Measurements from ENCODE around the gene SPEF1.
"Not testable (repeated sequence)": the region's sequence is repeated elsewhere in the genome, so short reads cannot be mapped to it uniquely, and the experiment has no call there.

SPEF1 gene

GRCh38 chr20:3796477-3797225 lies 15.4 kb upstream of the SPEF1 start:
- no peak for DNase-seq (ENCODE audit: low read depth)
- TF ChIP-seq CTCF (IDR thresholded peaks at IDR 0.05; ENCODE audit: insufficient read depth, low read depth, low read length, missing control alignments) = no peak
- H3K4me3 ChIP-seq (ENCODE audit: low read length) = peak overlapping the region; percentile 66

DNA sequence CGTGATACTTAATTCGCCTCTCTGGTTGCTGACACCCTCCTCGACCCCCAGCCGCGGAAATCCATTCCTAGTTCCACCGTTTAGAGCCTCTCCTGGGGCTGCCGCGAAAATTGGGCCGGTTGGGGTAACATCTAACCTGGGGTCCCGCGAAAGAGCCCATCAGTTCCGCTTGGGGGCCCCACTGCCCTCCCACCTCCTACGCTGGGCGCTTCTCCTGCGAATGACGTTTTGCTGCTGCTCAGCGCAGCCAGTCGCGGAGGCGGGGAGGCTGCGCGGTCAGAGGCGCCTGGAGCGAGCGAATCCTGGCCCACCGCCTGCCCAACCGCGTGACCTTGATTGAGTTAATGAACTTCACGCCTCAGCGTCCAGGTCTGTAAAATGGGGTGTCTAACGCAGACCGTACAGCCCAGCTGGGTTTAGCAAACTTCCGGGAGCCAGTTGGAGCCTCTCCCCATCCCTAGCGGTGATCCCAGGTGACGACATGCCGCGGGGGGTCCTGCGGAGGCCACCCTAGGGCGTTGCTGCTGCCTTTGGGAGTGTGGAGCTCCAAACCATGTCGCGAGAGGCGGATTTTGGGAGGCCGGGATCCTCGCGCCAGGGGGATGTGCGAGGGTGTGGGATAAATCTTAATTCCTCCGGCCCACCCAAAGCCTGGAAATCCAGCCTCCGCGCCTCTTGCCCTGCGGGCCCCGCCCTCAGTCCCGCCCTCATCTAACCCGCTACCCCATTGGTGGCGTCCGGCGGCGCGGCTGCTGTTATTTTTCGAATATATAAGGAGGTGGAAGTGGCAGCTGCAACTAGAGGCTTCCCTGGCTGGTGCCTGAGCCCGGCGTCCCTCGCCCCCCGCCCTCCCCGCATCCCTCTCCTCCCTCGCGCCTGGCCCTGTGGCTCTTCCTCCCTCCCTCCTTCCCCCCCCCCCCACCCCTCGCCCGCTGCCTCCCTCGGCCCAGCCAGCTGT lies 14.5 kb upstream of the SPEF1 start, which contains the start of gene CDC25B:
Gene CDC25B (plus strand): TSS at position 800 of the 958 bp plus-strand sequence. CDS start 222 bp downstream, outside the sequence.
- peak within 1 kb of the TSS; percentile 66 for H3K4me3 ChIP-seq (ENCODE audit: low read length)
- TF ChIP-seq CTCF (IDR thresholded peaks at IDR 0.05; ENCODE audit: insufficient read depth, low read depth, low read length, missing control alignments) = peak; percentile 34
- peak; percentile 88 for DNase-seq (ENCODE audit: low read depth)

DNA sequence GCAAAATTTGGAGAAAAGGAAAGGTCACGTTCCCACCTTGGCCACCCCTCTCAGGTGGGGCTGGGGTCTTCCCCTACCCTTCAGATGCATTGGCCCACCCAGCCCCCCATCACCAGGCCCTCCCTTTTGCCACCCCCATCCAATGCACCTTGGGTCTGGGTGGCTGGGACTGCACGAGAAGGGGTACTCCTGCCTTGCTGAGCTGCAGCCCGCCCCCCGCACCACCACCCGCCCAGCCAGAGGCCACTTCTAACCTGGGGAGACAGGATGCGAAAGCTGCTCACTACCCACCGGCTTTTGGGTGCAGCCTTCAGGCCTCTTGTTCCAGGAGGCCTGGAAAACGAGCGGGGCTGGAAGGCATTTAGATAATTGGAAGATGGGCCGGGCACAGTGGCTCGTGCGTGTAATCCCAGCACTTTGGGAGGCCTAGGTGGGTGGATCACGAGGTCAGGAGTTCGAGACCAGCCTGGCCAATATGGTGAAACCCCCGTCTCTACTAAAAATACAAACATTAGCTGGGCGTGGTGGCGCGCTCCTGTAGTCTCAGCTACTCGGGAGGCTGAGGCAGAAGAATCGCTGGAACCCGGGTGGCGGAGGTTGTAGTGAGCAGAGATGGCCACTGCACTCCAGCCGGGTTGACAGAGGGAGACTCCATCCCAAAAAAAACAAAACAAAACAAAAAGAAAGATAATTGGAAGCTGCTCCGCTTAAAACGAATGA lies 13.6 kb upstream of the SPEF1 start:
- no peak for TF ChIP-seq CTCF (IDR thresholded peaks at IDR 0.05; ENCODE audit: insufficient read depth, low read depth, low read length, missing control alignments)
- H3K4me3 ChIP-seq (ENCODE audit: low read length) = no peak overlapping the region
- no peak for DNase-seq (ENCODE audit: low read depth)

GRCh38 chr20:3794168-3794567 lies 12.9 kb upstream of the SPEF1 start:
- H3K4me3 ChIP-seq (ENCODE audit: low read length); DNase-seq (ENCODE audit: low read depth): not testable (repeated sequence)

- not testable (repeated sequence) for DNase-seq (ENCODE audit: low read depth); H3K4me3 ChIP-seq (ENCODE audit: low read length)
Measured at GRCh38 chr20:3789201-3789600, 8.0 kb upstream of the SPEF1 start.

DNA sequence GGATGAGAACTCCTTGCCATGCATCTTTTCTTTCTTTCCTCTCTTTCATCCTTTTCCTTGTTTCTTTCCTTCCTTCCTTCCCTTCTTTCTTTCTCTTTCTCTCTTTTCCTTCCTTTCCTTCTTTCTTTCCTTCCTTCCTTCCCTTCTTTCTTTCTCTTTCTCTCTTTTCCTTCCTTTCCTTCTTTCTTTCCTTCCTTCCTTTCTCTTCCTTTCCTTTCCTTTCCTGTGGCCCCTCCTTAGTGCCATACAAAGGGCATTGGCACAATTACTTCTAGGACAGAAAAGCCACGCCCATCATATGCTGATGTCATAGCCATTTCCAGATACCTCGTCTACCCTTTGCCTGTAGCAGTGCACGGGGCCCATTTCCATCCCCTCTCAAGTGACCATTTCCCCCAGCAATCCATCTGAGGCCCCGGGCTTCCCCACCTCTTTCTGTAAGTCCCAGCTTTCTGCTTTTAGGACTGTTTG lies 7.5 kb upstream of the SPEF1 start:
- H3K4me3 ChIP-seq (ENCODE audit: low read length) = no peak overlapping the region

More for the DNA sequence above, 7.5 kb upstream of the SPEF1 start:
- TF ChIP-seq CTCF (IDR thresholded peaks at IDR 0.05; ENCODE audit: insufficient read depth, low read depth, low read length, missing control alignments) = no peak
- no peak for DNase-seq (ENCODE audit: low read depth)
